Stimulated activated naive CD8-positive, alpha-beta T cell treated with anti-CD3 and anti-CD28 coated beads, Interleukin-15, Interleukin-2, amounts not matched to agents 100 U/mL and 50 U/mL, for 24 hours (primary cell): ENCODE measurements around the gene MYO5B.

ENCODE experiments used
- ATAC-seq: fragments of 150-1000 bp; cut with Tn5 transposase; one replicate; pipeline ENCODE4 v1.10.0; 2021
- DNase-seq: peaks from one replicate; pipeline ENCODE4 v3.0.0; 2021

Gene MYO5B

DNA sequence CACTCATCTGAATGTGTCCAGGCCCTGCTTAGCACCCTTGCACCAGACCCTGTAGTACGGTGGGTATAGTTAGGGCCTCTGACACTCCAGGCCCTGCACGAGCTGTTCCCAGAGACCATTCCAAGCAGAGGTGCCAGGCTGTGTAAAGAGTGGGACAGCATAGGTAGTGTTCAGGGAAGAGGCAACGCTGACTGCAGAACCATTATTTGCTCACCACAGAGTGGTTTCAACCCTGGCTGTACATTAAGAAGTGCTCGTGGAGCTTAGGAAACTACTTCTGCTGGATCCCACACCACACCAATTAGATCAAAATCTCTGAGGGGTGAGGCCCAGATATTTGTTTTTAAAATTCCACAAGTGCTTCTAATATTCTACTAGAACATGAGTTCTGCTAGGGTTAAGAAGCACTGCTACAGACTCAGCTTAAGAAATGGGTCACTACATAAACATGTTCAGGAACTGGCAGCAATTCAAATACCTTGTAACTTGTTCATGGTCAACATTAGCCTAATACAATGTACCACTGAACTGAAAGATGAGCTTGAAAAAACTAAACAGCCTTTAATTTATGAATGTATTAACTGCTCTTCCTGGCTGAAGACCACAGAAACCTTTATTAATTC is 183.0 kb downstream of the MYO5B start:
- DNase-seq (no peak), ATAC-seq (no peak)

GRCh38 chr18:50009773-50010335 is 185.1 kb downstream of the MYO5B start:
- ATAC-seq, result peak; percentile 89
- peak; percentile 45 for DNase-seq

- DNase-seq (no peak), ATAC-seq (no peak)
Observed at GRCh38 chr18:50008306-50008705, 186.6 kb downstream of the MYO5B start.

DNA sequence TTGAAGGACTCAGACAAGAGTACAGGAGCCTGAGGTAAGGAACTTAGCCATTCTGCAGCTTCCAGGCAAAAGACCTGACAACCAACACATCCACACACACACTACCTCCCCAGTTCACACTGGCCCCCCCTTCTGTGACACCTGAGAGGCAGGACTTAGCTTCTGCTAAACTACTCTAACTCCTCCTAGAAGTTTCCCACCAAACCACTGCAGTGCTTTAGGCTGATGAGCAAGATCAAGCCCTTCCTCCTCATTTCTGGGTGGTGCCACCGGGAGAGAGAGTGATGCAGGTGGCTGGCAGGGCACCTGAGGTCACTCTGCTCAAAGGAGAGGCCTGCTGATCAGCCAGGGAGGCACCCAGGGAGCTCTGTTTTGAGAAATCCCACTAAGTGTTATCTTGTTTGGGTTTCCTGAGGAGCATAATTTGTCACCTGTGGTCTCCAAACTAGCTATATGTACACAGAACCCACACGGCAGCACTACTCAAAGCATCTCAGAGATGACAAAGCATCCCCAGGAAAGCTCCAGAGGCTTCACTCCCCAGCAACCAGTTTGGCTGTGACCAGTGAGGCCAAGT is 188.4 kb downstream of the MYO5B start:
- ATAC-seq, result no peak
- no peak for DNase-seq

- DNase-seq (no peak), ATAC-seq (no peak)
Observed at GRCh38 chr18:50004013-50004412, 190.9 kb downstream of the MYO5B start.

DNA sequence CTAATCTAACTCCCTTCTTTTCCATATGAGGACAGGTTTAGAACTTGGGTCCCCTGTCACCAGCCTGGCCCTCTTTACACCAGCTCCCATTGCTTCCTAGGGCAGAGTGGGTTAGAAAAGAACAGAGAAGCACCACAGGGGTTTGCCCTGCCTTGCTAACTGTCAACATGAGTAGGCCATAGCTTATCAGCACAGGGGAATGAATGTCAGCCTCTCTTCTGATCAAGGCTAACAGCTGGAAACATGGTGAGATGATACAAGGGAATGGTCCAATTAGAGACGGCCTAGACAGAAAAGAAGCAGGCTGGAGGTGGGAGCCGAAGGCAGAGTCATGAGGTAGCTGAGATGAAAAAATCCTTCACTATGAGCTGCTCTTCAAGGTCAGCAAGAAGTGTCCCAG is 192.2 kb downstream of the MYO5B start:
- no peak for DNase-seq
- no peak for ATAC-seq

GRCh38 chr18:50000227-50000626 is 194.7 kb downstream of the MYO5B start:
- ATAC-seq, result no peak

DNA sequence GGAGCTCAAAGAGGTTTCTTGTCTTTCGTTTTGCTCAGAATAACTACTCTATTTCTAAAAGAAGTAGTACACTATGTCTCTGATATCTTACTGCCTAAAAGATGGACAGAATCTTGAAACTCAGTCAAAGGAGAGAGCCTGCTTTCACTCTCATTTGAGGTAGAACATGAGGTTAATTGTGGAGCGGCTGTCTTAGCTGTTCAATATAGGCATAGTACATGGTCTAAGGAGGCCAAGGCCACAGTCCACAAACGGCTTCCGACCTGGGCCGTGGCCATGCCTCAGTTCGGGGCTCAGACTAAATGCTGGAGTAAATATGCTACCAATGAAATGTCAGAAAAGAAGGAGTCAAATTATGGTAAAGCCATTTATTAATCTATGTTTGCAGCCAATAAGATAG is 195.8 kb downstream of the MYO5B start:
- ATAC-seq (no peak), DNase-seq (no peak)

More at GRCh38 chr18:50000227-50000626, 194.7 kb downstream of the MYO5B start:
- DNase-seq, result no peak

DNA sequence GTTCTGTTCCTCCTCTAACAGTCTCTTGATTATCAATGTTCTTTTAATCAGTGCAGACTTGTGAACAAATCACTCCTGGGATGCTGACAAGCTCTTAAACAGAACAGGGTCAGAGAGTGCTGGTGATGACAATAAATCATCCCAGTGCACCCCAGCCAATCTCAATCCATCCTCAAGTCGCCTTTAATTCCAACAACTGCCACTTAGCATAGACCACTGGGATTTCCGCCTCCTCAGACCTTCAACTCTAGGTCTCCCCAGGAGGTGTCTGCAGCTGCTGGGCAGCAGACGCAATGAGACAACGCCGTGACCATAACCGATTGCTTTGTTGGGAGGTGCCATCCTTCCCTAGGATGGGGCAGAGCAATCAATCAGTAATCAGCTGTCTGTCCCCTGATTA is 197.4 kb downstream of the MYO5B start:
- no peak for DNase-seq
- ATAC-seq, result no peak

DNA sequence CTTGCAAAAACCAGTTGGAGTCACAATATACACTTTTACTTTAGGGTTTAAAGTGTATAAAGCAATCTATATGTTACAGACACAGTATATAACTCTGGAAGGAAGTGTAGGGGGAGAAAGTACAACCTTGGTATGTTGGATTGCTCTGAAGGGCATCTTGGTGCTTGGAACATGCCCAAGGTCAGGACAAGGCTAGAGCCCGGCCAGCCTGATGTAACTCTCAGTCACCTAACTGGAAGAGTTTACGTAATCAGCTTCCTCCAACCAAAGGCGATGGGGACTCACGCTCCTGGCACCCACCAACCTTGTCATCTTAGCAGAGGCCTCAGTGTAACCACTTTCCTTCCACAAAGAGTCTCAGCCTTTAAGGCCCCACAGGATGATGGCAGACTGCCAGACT is 200.5 kb downstream of the MYO5B start:
- no peak for DNase-seq
- ATAC-seq, result no peak

DNA sequence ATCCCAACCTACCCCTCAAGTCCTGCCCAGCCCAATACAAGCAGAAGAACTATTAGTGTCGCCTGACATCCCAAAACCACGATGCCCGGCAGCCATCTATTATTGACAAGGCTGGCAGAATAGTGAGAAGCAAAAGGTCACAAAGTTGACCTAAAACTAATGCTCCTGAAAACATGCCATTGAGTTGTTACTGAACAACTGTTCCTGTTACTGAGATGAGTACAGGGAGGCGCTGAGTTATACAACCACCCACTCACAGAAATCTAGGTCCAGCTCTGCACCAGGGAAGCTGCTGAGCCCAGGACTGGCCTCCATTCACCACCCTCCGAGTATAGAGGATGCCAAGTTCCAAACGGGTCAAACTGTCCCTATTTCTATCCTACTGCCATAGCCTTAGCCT is 201.6 kb downstream of the MYO5B start:
- DNase-seq, result no peak
- ATAC-seq, result no peak

GRCh38 chr18:49988733-49989132 is 206.2 kb downstream of the MYO5B start:
- ATAC-seq (no peak), DNase-seq (no peak)

GRCh38 chr18:49988101-49988500 is 206.8 kb downstream of the MYO5B start:
- DNase-seq (no peak), ATAC-seq (no peak)

DNA sequence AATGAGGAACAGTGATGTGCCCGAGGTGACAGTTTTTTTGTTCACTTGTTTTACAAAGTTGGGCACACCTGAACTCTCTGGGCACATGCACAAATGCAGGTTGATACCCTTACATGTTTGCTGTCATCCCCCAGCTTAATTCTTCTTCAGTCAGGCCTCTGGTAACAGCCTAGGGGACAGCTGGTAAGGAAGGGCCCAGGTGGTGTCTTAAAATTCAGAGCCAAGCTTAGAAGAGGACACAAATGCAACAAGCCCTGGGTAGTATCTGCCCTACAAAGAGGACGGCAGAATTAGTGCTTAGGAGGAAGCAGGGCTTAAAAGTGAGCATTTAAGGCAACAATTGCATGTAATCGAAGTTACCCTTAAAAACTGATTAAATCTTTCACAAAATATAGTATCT is 209.7 kb downstream of the MYO5B start:
- no peak for DNase-seq
- ATAC-seq, result no peak

DNA sequence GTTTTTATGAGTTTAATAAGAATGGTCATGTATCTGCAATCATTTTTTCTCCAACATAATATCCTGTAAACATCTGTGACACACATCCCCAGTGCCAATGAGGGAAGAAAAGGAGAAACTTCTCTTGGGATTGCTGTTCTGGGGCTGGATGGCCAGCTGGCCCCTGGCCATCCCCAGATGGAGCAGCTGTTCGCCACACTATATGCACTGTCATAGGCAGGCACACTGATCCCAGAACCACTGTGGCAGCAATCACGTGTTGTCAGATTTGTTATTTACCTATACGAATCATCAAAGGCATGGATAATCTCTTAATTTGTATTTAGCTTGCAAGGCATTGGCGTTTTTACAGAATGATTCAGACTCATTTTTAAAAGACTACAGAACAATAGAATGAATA is 214.1 kb downstream of the MYO5B start:
- ATAC-seq (no peak), DNase-seq (no peak)

GRCh38 chr18:49976795-49977560 is 218.0 kb downstream of the MYO5B start:
- DNase-seq (no peak), ATAC-seq (no peak)

GRCh38 chr18:49976001-49976400 is 218.9 kb downstream of the MYO5B start:
- DNase-seq (no peak), ATAC-seq (no peak)

DNA sequence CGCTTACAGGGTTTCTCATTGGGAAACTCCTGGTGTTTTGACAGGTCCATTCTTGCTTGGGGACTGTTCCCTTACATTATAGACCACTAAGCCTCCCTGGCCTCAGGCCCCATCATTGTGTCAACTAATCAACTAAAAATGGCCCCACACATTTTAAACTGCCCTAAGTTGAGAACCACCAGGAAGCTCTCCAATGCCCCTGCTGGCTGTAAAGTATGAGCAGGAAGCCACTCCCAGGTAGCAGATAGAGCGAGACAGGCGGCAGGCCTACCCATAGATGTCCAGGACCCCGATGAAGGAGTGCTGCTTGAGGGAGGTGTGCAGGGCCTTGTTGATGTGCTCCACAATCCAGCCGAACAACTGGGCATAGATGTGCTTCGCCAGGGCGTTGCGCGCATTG is 220.9 kb downstream of the MYO5B start:
- no peak for DNase-seq
- no peak for ATAC-seq

DNA sequence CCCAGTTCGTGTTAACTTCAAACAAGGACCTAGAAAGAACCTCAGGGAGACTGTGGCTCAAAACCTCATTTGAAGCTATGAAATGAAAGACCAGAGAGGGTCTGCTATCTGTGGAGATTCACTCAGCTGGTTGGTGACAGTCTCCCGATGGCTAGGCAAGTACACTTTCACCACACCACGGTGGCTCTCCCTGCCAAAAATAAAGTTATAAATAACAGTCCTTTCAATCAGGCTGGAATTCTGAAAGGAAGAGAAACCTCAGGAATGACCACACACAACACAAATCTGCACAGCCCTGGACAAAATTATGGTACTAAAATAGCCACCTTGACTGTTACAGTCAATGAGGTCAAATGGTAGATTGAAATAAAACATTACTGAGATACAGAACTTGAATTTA is 221.4 kb downstream of the MYO5B start:
- no peak for DNase-seq
- no peak for ATAC-seq

DNA sequence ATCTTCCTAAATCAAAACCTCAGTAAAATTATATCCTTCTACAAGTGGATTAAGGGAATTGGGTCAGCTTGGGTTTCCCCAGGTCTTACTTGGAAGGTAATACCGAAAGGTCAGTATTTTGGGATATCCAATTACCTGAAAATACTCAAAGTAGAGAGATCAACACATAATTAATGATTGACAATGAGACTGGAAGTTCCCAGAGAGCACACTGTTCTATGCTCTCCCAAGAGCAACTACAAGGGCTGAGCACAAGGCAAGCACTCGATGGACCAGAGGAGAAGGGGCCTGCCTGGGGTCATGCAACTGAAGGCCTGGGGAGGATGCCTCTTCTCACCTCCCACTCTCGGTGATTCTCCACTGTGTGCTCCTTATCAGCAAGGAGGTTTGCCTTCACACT is 222.4 kb downstream of the MYO5B start:
- DNase-seq, result no peak
- no peak for ATAC-seq

DNA sequence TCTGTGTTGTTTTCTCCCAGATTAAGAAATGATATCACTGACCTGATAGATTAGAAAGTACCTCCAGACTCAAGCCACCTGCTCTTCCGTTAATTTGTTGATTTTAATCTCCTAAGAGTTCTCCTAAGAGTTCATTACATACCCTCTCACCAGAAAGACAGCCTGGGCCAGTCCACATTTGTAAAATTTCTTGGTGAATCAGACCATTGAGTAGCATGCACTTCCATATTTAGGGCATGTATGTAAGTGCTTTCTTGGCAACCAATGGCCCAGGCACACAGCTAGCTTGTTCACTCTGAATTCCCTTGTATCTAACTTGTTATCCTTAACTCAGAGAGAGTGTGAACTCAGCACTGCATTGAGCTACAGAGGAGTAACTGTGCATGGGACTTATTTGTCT is 223.5 kb downstream of the MYO5B start:
- no peak for ATAC-seq
- DNase-seq, result no peak

DNA sequence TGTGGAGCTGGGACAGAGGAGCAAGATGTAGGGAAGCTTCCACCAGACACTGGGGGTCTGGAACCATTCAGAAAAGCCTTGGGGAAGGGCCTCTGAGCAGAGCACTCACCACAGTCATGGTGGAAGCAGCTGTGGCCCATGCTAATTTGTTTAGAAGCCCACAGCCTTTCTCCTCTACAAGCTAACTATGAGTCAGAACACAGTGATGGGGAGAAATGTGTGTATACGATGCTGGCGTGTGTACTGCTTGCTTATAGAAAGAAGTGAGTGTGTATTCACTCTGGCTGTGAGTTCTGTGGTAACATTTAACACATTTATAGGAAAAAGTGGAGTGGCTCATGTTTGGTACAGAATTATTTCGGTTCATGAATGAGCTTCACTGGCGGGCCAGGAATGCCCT is 224.6 kb downstream of the MYO5B start:
- ATAC-seq, result no peak
- no peak for DNase-seq

GRCh38 chr18:49968644-49969309 is 226.2 kb downstream of the MYO5B start:
- ATAC-seq, result no peak

More at GRCh38 chr18:49968644-49969309, 226.2 kb downstream of the MYO5B start:
- no peak for DNase-seq
